ENCODE results near the gene PPP1R13B. TPM values are rescaled to one million over a fixed set of nuclear protein-coding genes. Genes with fewer than 3 reads are reported as not detected.
A peak's percentile ranks its signal among the peaks of the same experiment; 100 is the strongest.

Gene PPP1R13B
- total and polyA plus RNA-seq, 2 experiments from 2014 or later = 9.4 to 20.2 TPM

DNA sequence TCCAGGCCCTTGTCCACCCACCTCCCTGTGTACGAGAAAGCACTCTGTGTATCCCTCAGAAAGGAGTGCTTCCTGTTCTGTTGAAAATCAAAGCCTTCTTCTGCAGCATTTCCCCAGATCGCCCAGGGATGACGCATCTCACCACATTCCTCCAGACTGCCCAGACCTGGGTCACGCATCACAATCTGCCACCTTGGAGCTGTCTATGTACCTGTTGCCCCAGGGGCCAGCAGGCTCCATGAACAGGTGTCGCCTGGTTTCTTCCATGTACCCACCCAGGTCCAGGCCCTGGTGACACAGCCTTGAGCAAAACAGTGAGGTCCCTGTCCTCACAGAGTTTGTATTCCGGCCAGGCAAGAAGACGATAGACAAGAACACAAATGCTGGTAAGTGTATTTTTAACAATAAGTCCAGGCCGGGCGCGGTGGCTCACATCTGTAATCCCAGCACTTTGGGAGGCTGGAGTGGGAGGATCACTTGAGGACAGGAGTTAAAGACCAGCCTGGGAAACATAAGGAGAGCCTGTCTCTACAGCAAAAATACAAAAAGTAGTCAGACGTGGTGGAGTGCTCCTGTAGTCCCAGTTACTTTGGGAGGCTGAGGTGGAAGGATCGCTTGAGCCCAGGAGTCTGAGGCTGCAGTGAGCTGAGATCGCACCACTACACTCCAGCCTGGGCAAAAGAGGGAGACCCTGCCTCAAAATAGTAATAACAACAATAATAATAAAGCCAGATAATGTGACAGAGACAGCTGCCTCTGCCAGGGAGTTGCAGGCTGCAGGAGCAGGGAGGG lies 6.8 kb upstream of the PPP1R13B start:
- peak overlapping the region; percentile 77 for H3K27ac ChIP-seq
- H3K79me2 ChIP-seq = no peaks in the 10 kb centered on the region
- H3K9me2 ChIP-seq (replicated peaks; ENCODE audit: insufficient read depth) = no peaks in the 10 kb centered on the region
- peaks cover 12% of the 10 kb centered on the region for H3K4me1 ChIP-seq (ENCODE audit: insufficient read depth)
- TF ChIP-seq, protein P1, sequence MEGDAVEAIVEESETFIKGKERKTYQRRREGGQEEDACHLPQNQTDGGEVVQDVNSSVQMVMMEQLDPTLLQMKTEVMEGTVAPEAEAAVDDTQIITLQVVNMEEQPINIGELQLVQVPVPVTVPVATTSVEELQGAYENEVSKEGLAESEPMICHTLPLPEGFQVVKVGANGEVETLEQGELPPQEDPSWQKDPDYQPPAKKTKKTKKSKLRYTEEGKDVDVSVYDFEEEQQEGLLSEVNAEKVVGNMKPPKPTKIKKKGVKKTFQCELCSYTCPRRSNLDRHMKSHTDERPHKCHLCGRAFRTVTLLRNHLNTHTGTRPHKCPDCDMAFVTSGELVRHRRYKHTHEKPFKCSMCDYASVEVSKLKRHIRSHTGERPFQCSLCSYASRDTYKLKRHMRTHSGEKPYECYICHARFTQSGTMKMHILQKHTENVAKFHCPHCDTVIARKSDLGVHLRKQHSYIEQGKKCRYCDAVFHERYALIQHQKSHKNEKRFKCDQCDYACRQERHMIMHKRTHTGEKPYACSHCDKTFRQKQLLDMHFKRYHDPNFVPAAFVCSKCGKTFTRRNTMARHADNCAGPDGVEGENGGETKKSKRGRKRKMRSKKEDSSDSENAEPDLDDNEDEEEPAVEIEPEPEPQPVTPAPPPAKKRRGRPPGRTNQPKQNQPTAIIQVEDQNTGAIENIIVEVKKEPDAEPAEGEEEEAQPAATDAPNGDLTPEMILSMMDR (IDR thresholded peaks at IDR 0.05; ENCODE audit: poor library complexity) = no peak
- TF ChIP-seq EZH2phosphoT487 (IDR thresholded peaks at IDR 0.05; ENCODE audit: low read depth, severe bottlenecking, unreplicated experiment) (no peak), EZH2 (IDR thresholded peaks at IDR 0.05; ENCODE audit: borderline replicate concordance) (no peak)
- H3K36me3 ChIP-seq (replicated peaks; ENCODE audit: insufficient read depth, low read depth) = no peaks in the 10 kb centered on the region
- H2AFZ ChIP-seq = peak overlapping the region; percentile 26
- H4K20me1 ChIP-seq (ENCODE audit: insufficient read depth, poor library complexity, severe bottlenecking) = no peaks in the 10 kb centered on the region
- no peaks in the 10 kb centered on the region for H3K9me3 ChIP-seq (ENCODE audit: low read depth)
- whole genome bisulfite sequencing (ENCODE audit: low lambda C conversion rate, missing lambda C conversion rate) = 86% methylated on average over 13 of the region's 13 CpGs
- no peaks in the 10 kb centered on the region for H3K27me3 ChIP-seq
- no peak for DNase-seq (ENCODE audit: low spot score)
- H3K4me2 ChIP-seq = no peak overlapping the region
- no peak overlapping the region for H3K4me3 ChIP-seq

DNA sequence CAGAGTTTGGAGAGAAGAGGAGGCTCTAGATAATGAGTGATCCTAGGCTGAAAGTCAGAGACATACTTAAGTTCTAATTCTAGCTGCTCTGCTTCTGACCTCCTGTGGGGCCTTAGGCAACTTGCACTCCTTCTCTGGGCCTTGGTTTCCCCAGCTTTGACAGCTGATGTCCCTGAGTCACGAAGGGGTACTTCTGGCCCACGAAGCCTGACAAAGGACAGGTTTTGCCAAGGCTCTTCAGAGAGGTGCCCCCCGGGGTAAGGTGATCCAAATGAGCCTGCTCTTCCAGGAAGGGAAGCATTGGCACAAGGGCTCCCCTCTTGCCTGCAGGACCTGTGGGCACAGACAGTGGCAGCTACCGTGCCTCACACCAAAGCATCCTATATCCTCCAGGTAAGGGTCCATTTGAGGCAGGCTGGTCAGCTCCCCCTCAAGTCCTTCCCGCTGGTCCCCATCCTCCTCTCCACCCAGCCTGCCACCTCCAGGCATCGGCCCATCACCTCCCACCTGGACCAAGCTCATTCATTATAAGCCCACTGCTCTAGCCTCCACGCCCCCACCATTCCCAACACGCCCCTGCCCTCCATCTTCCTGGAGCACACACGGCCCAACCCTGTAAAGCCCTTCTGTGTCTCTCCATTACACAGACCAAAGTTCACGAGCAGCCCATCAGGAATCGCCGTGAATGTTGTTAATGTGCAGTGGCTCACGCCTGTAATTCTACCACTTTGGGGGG lies 1.9 kb upstream of the PPP1R13B start:
- Histone ChIP-seq H3K4me1 (ENCODE audit: insufficient read depth) (peaks cover 7% of the 10 kb centered on the region), H3K27me3 (no peaks in the 10 kb centered on the region), H3K9me3 (ENCODE audit: low read depth) (no peaks in the 10 kb centered on the region), H2AFZ (no peak overlapping the region), H3K9me2 (replicated peaks; ENCODE audit: insufficient read depth) (no peaks in the 10 kb centered on the region), H3K4me3 (no peak overlapping the region), H4K20me1 (ENCODE audit: insufficient read depth, poor library complexity, severe bottlenecking) (peaks cover 12% of the 10 kb centered on the region), H3K4me2 (peak overlapping the region; percentile 98), H3K27ac (no peak overlapping the region), H3K36me3 (replicated peaks; ENCODE audit: insufficient read depth, low read depth) (no peaks in the 10 kb centered on the region), H3K79me2 (peaks cover 21% of the 10 kb centered on the region)
- WGBS (ENCODE audit: low lambda C conversion rate, missing lambda C conversion rate) = 90% methylated on average over 13 of the region's 13 CpGs
- TF ChIP-seq EZH2phosphoT487 (IDR thresholded peaks at IDR 0.05; ENCODE audit: low read depth, severe bottlenecking, unreplicated experiment) (no peak), EZH2 (IDR thresholded peaks at IDR 0.05; ENCODE audit: borderline replicate concordance) (no peak)
- TF ChIP-seq, protein P1 (IDR thresholded peaks at IDR 0.05; ENCODE audit: poor library complexity) = no peak
- no peak for DNase-seq (ENCODE audit: low spot score)

DNA sequence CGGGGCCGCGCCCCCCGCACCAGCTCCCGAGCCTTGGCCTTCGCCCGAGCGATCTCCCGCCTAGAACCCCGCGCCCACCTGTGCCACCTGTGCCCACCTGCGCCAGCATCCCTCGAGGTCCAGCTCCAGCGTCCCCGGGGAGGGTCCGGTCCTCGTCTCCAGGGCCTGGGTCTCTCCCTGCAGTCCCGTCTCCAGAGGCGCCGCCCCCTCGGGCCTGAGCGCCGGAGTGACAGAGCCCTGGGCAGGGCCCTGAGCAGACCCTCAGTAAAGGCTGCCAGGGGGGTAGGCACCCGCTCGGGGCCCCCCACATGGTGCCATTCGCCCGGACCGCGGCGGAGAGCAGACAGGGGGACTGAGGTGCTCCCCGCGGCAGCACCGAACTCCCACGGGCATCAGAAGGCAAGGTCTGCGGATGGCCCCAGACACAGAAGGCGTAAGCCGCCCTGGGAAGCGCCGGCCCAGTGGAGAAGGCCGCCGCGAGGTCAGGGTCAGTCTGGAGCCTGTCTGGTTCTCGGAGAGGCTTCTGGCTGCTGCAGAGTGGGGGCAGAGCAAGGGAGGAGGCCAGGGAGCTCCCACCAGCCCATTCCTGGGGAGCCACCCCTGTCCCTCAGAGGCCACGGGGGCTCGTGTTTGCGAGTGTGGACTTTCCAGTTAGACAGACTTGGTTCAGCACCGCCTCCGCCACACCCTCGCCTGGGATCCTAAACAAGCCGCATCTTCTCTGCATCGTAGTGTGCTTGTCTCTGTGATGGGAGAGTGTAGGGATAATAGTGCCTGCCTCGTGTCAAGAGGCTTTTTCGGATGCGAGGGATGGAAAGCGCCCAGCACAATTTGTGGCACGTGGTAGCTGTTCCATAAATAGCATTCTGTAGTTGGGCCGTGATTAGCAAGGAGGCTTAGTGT lies 1.1 kb upstream of the PPP1R13B start:
- Histone ChIP-seq H3K4me3 (peak overlapping the region; percentile 82), H2AFZ (peak overlapping the region; percentile 94), H3K4me1 (ENCODE audit: insufficient read depth) (peaks cover 7% of the 10 kb centered on the region), H4K20me1 (ENCODE audit: insufficient read depth, poor library complexity, severe bottlenecking) (peaks cover 12% of the 10 kb centered on the region), H3K27me3 (no peaks in the 10 kb centered on the region), H3K36me3 (replicated peaks; ENCODE audit: insufficient read depth, low read depth) (no peaks in the 10 kb centered on the region), H3K9me3 (ENCODE audit: low read depth) (no peaks in the 10 kb centered on the region), H3K27ac (peak overlapping the region; percentile 76), H3K4me2 (peak overlapping the region; percentile 98), H3K79me2 (peaks cover 30% of the 10 kb centered on the region), H3K9me2 (replicated peaks; ENCODE audit: insufficient read depth) (no peaks in the 10 kb centered on the region)
- TF ChIP-seq, protein P1 (IDR thresholded peaks at IDR 0.05; ENCODE audit: poor library complexity) = no peak
- TF ChIP-seq EZH2 (IDR thresholded peaks at IDR 0.05; ENCODE audit: borderline replicate concordance) (no peak), EZH2phosphoT487 (IDR thresholded peaks at IDR 0.05; ENCODE audit: low read depth, severe bottlenecking, unreplicated experiment) (no peak)
- 22% methylated on average over 46 of the region's 57 CpGs for WGBS (ENCODE audit: low lambda C conversion rate, missing lambda C conversion rate)
- peak; percentile 49 for DNase-seq (ENCODE audit: low spot score)
